ENCODE results near the gene SND1.
A peak's percentile ranks its signal among the peaks of the same experiment; 100 is the strongest.

The SND1 gene

DNA sequence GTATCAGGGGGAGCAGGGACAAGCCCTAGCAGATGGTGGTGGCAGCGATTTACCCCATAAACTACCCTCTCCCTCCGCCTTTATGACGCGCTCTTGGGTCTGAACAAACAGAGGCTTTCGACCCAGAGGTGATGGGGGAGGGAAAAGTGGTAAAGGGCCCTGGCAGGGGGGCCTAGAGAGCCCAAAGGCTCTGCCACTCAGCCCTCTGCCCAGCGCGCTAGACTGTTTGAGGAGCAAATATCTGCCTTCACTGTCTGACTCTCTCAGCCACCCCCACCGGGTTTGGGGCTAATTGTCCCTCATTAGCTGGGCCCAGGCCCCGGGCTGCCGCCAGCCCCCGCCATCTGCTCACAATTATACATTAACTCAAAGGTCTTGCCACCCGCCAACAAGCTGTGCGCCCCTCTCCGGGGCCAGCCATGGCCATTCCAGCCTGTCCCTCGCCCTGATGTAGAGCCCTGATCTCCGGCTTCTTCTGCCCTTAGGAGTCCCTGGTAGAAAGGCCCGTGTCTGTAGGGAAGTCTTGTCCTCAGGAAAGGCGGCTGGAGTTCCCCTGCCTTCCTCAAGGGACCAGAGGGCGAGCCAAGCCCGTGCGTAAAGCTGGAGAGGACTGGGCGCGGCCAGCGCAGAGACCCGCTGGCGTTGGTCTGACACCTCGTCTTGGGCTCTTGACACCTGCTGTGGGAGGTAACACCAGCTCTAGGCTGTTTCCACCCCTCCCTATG lies 32.2 kb upstream of the SND1 start (continued):
- no peak for TF ChIP-seq ZNF501 (tag by site-specific recombination; IDR thresholded peaks at IDR 0.05)

DNA sequence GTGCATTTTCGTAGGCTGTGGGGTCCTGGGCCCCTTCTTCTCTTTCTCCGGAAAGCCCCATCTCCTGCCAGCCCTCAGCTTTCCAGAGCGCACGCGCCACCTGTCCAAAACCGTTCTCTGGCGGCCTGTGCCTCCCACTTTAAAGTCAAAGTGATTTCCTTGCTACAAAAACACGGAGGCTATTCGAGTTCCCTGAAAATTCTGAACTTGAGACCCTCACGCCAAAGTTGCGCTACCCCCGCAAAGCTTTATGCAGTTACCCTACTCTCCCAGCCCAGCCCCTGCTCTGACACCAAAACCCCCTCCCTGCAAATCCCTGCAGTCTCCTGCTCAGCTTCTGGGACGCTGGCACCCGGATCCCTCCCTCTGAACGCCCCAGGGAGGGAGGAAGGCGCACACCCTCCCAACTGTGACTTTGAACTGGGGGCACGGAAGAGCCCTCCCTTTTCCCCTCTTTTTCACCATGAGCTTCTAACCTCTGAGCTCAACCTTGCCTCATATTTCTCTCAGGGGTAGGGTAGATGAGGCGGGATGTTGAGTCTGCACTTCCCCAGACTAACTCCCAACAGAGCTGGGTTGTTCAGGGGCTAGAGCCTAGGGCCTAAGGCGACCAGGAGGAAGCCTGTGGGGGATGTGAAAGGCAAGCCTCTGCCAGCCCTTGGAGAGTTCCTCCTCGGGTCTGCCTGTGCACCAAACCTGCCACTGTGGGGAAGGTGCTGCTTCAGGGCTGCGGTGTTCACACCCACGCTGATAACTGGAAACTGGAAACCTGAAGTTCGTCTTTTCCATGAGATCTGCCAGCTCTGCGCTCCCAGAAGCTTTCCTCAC lies 31.4 kb upstream of the SND1 start:
- H3K27ac ChIP-seq (ENCODE audit: extremely low read depth, low read depth, low read length), result no peak overlapping the region
- H3K36me3 ChIP-seq (ENCODE audit: control insufficient read depth in 2 of 2, insufficient read depth in 1 of 2, low read length in 2 of 2), result no peaks in the 10 kb centered on the region
- no peaks in the 10 kb centered on the region for H3K4me1 ChIP-seq (ENCODE audit: control insufficient read depth, insufficient read depth, low read length)
- H3K9me3 ChIP-seq (ENCODE audit: control insufficient read depth, insufficient read depth, low read depth, low read length), result no peaks in the 10 kb centered on the region
- no peak overlapping the region for H3K4me3 ChIP-seq (ENCODE audit: low read depth, low read length)
- CTCF ChIA-PET, result interaction anchor here (0.5 to 2.1 kb wide), 3 partner anchors 8 to 332 kb away, joined by 4 to 10 read pairs (median 5); no protein-coding TSS in a partner anchor
- TF ChIP-seq WT1 (tag by site-specific recombination; IDR thresholded peaks at IDR 0.05), result no peak
- TF ChIP-seq ZNF335 (tag by site-specific recombination; conservative IDR thresholded peaks at IDR 0.05), result peak; percentile 37; the same call in 1 of the 2 replicates
- TF ChIP-seq ZFHX2 (tag by site-specific recombination; conservative IDR thresholded peaks at IDR 0.05), result 0 out of 2 replicates have a peak, but pooled peaks have one; percentile 14
- POLR2A ChIA-PET, result interaction anchor here (0.6 kb wide), 1 partner anchor 480 kb away, joined by 4 read pairs; no protein-coding TSS in a partner anchor

DNA sequence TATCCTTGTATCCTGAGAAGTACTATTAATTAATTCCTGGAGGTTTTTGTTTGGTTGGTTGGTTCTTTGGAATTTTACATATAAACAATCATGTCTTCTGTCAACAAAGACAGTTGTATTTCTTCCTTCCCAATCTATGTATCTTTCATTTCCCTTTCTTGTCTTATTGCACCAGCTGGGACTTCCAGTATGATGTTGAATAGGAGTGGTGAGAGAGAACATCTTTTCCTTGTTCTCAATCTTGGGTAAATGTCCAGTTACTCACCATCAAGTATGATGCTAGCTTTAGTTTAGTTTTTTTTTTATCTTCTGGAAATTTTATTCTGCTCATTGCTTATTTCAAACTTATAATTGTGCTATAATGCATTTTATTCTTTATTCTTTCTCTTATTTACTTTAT lies 26.7 kb upstream of the SND1 start:
- CTCF ChIA-PET, result no interaction called here
- TF ChIP-seq ZNF404 (tag by site-specific recombination; IDR thresholded peaks at IDR 0.05), result no peak
- TF ChIP-seq ZNF670 (tag by site-specific recombination; IDR thresholded peaks at IDR 0.05; ENCODE audit: low read depth), result no peak
- TF ChIP-seq ZNF423 (tag by site-specific recombination; IDR thresholded peaks at IDR 0.05), result no peak
- H3K4me3 ChIP-seq (ENCODE audit: low read depth, low read length), result no peak overlapping the region
- POLR2A ChIA-PET, result no interaction called here
- no peaks in the 10 kb centered on the region for H3K36me3 ChIP-seq (ENCODE audit: control insufficient read depth in 2 of 2, insufficient read depth in 1 of 2, low read length in 2 of 2)
- H3K4me1 ChIP-seq (ENCODE audit: control insufficient read depth, insufficient read depth, low read length), result no peaks in the 10 kb centered on the region
- no peaks in the 10 kb centered on the region for H3K9me3 ChIP-seq (ENCODE audit: control insufficient read depth, insufficient read depth, low read depth, low read length)
- no peak overlapping the region for H3K27ac ChIP-seq (ENCODE audit: extremely low read depth, low read depth, low read length)

DNA sequence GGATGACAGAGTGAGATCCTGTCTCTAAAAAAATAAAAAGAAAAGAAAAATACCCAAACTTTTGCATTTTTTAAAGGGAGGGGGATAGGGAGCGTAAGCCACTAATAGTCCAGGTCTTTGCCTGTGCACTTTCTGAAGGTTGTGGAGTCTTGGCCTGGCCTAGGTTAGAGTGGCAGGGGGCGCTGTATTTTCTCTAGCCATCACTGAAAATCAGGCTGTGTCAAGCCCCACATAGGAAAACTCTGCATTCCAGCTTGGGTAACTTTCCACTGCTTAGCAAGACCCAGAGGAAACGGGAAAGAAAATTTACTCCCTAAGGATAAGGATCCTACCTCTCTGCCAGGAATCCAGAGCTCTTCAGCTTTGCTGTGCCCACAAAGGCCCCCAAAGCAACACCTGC lies 23.5 kb upstream of the SND1 start:
- Histone ChIP-seq H3K4me3 (ENCODE audit: low read depth, low read length) (no peak overlapping the region), H3K4me1 (ENCODE audit: control insufficient read depth, insufficient read depth, low read length) (no peaks in the 10 kb centered on the region), H3K9me3 (ENCODE audit: control insufficient read depth, insufficient read depth, low read depth, low read length) (no peaks in the 10 kb centered on the region), H3K27ac (ENCODE audit: extremely low read depth, low read depth, low read length) (no peak overlapping the region), H3K36me3 (ENCODE audit: control insufficient read depth in 2 of 2, insufficient read depth in 1 of 2, low read length in 2 of 2) (no peaks in the 10 kb centered on the region)
- ChIA-PET CTCF (interaction anchor here (0.6 to 2.1 kb wide), 15 partner anchors 8 to 581 kb away, joined by 3 to 17 read pairs (median 4); partner anchors contain the start of gene PAX4), POLR2A (no interaction called here)
- TF ChIP-seq ZNF473 (tag by site-specific recombination; IDR thresholded peaks at IDR 0.05) (no peak), IKZF3 (tag by site-specific recombination; IDR thresholded peaks at IDR 0.05) (no peak), ZNF521 (tag by site-specific recombination; IDR thresholded peaks at IDR 0.05) (no peak), ZNF138 (tag by site-specific recombination; IDR thresholded peaks at IDR 0.05; ENCODE audit: borderline replicate concordance) (no peak), ZEB2 (tag by site-specific recombination; IDR thresholded peaks at IDR 0.05) (no peak), ZNF548 (tag by site-specific recombination; IDR thresholded peaks at IDR 0.05) (no peak), ZNF157 (tag by site-specific recombination; IDR thresholded peaks at IDR 0.05) (no peak), ZNF510 (tag by site-specific recombination; IDR thresholded peaks at IDR 0.05; ENCODE audit: insufficient replicate concordance) (no peak), ZFHX2 (tag by site-specific recombination; conservative IDR thresholded peaks at IDR 0.05) (no peak), TRIM28 (IDR thresholded peaks at IDR 0.05; ENCODE audit: borderline replicate concordance, low read length) (no peak), ZNF211 (tag by site-specific recombination; IDR thresholded peaks at IDR 0.05; ENCODE audit: low read depth) (no peak), HOXD13 (CRISPR knock-in tag; IDR thresholded peaks at IDR 0.05; ENCODE audit: borderline replicate concordance) (no peak), GFI1B (tag by site-specific recombination; IDR thresholded peaks at IDR 0.05) (no peak)
- TF ChIP-seq, protein P1, sequence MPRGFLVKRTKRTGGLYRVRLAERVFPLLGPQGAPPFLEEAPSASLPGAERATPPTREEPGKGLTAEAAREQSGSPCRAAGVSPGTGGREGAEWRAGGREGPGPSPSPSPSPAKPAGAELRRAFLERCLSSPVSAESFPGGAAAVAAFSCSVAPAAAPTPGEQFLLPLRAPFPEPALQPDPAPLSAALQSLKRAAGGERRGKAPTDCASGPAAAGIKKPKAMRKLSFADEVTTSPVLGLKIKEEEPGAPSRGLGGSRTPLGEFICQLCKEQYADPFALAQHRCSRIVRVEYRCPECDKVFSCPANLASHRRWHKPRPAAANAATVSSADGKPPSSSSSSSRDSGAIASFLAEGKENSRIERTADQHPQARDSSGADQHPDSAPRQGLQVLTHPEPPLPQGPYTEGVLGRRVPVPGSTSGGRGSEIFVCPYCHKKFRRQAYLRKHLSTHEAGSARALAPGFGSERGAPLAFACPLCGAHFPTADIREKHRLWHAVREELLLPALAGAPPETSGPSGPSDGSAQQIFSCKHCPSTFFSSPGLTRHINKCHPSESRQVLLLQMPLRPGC (tag by site-specific recombination; IDR thresholded peaks at IDR 0.05), result no peak
- TF ChIP-seq, protein P2, sequence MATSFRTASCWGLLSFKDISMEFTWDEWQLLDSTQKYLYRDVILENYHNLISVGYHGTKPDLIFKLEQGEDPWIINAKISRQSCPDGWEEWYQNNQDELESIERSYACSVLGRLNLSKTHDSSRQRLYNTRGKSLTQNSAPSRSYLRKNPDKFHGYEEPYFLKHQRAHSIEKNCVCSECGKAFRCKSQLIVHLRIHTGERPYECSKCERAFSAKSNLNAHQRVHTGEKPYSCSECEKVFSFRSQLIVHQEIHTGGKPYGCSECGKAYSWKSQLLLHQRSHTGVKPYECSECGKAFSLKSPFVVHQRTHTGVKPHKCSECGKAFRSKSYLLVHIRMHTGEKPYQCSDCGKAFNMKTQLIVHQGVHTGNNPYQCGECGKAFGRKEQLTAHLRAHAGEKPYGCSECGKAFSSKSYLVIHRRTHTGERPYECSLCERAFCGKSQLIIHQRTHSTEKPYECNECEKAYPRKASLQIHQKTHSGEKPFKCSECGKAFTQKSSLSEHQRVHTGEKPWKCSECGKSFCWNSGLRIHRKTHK (tag by site-specific recombination; IDR thresholded peaks at IDR 0.05), result no peak
- TF ChIP-seq, protein P3, sequence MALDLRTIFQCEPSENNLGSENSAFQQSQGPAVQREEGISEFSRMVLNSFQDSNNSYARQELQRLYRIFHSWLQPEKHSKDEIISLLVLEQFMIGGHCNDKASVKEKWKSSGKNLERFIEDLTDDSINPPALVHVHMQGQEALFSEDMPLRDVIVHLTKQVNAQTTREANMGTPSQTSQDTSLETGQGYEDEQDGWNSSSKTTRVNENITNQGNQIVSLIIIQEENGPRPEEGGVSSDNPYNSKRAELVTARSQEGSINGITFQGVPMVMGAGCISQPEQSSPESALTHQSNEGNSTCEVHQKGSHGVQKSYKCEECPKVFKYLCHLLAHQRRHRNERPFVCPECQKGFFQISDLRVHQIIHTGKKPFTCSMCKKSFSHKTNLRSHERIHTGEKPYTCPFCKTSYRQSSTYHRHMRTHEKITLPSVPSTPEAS (tag by site-specific recombination; IDR thresholded peaks at IDR 0.05), result no peak
- TF ChIP-seq, protein P4, sequence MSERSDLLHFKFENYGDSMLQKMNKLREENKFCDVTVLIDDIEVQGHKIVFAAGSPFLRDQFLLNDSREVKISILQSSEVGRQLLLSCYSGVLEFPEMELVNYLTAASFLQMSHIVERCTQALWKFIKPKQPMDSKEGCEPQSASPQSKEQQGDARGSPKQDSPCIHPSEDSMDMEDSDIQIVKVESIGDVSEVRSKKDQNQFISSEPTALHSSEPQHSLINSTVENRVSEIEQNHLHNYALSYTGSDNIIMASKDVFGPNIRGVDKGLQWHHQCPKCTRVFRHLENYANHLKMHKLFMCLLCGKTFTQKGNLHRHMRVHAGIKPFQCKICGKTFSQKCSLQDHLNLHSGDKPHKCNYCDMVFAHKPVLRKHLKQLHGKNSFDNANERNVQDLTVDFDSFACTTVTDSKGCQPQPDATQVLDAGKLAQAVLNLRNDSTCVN (tag by site-specific recombination; optimal IDR thresholded peaks at IDR 0.05), result no peak
